NCI-H446 (cell line): Measurements from ENCODE around the gene MYEOV.

ENCODE experiments used
- DNase-seq, 2 experiments: peaks; one replicate each; lab custom pipeline; 2025; lab: John Stamatoyannopoulos, UW

The MYEOV gene

DNA sequence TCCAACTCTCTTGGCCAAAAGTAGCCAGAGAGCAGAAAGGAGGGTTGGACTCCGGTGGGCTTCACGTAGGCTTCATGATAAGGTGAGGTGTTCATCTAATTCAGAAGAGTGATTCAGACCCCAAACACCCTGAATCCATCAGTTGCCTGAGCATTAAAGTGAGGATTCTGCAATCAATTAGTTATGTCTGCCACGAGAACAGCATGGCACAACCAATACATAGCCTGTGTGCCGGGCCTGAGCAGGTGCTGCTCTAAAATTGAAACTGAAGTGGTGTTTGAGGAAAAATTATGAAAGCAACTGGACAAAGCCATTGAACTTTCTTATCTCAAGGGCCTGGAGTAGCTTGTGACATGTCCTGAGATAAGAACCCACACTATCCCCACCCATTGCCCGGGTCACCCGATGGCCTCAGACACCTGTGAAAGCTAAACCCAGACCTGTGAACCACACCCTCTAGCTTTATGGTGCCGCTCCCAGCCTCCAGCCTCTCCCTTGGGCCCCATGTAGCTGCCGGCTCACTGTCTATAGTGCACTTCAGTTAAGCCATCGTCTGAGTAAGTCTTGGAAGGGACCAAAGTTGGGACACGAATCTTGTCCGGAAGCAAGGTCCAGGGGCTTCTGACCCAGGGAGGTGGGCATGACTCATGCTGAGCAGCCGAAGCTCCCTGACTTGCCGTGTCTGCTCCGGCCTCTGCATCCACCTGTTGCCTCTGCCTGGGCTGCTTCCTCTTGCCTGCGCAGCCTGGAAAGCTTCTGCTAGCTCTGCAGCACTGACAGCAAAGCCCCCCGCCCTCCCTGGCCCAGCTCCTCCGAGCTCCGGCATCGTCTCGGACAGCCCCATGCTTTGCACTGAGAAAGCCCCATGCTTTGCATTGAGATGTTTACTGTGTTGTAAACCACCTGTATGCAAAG, 5.7 kb upstream of the MYEOV start:
- DNase-seq, result no peak

DNA sequence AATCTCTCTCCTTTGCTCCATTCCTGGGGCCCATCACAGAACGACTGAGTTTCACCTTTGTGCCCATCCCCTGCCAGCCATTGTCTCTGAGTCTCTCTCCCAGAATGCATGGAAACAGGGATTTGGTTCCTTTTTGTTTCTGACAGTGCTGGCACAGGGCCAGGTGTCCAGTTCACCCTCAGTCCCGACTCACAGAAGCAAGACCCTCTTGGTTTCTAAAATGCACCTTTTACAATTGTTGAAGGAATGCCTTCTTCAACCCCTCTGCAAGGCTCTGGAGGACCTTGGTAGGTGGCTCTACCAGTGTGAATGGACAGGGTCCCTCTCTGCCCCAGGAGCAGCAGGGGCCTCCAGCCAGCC, 5.1 kb upstream of the MYEOV start:
- DNase-seq, result no peak

DNA sequence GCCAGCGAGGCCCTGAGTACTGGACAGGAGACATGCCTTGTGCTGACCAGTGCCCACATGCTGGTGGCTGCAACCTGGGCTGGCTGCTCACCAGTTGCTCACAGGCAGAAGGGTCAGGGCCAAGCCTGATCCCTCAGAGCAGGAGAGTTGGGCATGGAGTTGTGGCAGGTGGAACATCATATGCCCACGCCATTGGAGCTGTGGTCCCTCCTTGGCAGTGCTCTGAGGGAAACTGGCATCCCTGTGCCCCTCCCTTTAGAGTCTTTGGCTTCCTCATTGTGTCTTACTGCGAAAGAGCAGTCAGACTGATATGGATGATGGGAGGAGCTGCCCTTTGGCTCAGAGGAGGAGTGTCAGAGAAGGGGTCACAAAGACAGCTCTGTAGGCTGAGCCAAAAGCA, 3.1 kb upstream of the MYEOV start:
- DNase-seq, result no peak

DNA sequence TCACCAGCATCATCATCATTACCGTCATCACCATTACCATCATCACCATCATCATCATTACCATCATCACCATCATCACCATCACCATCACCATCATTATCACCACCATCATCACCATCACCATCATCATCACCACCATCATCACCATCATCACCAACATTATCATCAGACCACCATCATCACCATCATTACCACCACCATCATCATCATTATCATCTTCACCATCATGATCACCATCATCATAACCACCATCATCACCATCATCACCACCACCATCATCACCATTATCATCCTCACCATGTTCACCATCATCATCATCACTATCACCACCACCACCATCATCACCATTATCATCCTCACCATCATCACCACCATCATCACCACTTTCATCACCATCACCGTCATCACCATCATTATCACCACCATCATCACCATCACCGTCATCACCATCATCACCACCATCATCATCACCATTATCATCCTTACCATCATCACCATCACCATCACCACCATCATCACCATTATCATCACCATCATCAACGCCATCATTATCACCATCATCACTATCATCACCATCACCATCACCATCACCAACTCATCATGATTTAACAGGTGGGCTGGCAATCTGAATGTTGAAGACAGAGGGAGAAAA, 2.4 kb upstream of the MYEOV start:
- no peak for DNase-seq

DNA sequence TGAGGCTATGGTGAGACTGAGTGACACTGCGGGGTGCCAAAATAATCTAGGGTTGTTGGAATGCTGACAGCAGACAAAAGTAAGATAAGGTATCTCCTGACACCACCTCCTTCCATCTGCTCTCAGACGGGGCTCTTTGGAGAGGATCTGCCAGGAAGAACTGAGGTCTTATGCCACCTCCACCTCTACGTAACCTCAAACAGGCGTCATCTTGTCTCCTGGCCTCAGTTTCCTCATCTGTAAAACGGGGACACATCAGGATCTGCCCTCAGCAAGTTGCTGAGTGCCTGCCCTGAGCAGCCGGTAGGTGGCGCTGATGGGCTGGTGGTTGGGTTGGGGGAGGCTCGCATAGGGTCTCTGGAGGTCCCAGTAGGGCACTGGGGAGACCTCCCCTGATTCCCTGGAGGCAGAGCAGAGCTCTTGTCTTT, 1.7 kb upstream of the MYEOV start:
- no peak for DNase-seq

DNA sequence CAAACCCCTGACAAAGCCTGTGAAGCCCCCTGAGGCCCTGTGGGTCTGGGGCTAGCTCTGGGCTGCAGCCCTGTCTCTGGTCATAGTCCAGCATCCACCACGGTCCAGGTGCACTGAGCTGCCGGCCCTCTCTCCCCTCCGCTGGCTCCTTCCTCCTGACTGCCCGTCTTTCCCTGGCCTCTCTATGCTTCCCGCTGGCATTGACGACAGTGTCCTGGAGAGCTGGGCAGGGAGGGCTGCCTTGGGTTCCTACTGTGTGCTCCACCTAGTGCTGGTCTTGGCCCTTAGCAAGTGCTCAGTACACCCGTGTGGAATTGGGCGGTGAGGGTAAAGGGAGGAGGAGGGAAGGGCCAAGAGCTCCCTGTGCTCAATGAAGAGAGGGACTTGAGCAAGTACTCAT, 868 bp upstream of the MYEOV start:
- DNase-seq, result no peak

DNA sequence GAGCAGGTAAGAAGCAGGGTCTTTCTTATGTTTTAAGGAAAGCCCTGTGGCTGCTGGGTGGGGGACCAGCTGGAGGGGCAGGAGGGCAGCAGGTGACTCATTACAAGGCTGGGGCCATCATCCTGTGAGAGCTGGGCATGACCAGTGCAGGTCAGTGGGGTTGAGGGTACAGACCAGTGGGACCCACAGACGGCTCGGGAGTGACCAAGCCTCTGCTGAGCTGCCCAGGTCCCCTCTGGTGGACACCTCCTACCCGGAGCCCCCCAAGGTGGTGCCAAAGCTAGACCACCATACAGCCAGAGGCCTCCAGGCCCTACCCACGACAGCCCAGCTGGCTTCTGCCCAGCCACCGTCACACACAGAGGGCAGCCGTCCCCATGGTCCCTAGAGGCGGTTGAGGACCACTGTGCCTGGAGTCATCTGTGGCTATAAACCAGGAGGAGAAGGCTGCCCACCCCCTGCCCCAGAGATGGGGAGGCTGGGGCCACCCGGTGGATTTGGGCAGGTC, 670 bp downstream of the MYEOV start:
- DNase-seq, result no peak

DNA sequence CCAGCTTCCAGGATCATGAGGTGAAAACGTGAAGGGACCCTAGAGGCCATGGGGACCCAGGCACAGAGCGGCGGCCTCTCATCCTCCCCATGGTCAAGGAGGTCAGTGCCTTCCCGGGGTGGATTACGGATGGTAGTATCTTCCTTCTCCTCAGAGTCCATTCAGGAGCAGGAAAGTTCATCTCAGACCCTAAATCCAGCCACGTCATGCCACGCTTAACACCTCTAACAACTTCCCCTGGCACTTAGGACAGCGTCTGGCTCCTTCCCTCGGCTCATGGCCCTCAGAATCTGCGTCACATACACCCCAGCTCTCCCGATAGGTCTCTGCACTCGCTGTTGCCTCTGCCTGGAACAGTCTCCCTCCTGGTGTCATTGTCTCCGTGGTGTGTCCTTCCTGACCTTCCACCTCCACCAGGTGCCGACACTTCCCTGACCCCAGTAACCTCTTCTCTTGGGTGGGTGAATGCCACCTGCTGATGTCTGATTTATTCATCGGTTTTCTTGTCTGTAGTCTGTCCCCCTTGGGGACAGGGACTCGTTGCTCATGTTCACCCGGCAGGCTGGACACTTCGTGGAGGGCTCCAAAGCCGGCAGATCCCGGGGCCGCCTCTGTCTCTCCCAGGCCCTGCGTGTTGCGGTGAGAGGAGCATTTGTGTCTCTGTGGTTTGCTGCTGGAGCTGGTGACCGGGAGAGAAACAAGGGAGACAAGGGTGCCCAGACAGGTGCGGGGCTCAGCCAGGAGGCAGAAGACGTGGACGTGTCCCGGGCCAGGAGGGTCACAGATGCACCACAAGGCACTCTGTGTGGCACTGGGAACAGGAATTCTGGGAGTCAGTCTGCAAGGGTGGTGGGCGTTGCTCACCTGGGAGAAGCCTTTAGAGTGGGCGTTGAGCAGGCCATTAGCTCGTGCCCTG, 1.4 kb downstream of the MYEOV start:
- DNase-seq, result no peak

DNA sequence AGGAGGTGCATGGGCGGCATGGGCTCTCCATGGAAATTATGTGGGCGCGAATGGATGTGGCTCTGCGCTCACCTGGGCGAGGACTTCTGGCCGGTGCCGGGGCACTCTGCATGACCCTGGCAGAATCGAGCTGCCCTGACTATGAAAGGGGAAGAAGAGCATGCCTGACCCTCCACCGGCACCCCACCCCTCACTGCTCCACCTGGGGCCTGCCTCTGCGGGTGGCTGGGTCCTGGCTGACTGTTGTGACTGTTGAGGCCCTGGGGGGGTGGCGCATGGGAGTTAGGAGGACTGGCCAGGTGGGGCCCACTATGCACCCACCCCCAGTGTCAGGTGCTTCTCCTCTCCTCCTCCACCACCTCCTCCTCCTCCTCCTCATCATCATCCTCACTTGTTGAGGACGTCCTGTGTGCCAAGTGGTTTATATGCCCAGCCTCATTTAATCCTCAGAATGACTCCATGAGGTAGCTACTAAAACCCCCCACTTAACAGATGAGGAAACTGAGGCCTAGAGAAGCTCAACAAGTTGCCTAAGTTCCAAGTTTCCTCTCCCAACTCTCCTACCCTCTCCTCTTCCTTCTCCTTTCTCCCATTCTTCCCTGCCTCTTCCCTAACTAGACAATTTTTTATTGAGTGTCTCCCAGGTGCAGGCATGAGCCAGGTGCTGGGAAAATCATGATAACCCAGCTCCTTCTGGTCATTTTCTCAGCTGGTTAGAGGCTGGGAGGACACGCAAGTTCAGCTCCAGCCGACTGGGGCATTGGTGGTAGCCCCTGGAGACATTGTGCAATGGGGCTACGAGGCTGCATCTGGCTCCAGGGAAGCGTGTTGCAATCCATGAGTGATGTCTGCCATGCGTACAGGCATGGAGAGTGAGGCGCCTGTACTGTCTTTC, 2.3 kb downstream of the MYEOV start:
- DNase-seq, result no peak

DNA sequence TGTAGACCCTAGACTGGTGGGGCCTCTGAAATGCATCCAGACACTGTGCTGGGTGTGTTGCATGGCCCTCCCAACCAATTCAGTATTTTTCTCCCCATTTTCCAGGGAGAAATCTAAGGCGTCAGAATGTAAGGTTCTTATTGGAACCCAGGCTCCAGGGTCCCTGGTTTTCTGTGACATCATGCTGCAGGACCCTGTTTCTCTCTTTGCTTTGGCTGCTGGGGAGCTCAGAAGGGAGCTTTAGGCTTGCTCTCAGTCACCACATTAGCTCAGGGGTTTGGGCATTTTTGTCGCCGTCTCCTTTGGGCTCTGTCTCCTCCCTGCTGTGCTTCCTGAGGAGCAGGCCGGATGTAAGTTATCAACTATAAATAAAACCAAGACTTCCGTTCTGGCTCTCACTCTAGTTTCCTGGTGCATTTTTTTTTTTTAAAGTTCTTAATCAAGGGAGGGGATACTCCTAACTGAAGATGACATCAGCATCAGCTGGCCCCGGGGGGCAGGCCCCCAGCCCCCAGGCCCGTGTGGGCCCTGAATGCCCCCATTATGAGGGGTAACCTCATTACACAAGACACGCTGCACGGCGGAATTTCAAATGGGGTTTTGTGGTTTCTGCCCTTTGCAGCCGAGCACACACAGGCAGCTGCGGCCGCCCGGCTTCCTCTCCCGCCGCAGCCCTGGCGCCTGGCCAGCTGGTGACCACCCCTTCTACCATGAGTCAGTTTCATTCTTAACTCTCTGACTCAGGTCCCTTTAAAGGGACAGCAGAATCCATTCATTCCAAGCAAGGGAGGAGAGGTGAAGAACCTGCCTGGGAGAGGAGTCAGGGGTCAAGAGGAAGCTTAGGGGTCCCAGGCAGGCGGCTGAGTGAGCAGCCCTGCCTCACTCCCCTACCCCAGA, 3.2 kb downstream of the MYEOV start:
- no peak for DNase-seq

DNA sequence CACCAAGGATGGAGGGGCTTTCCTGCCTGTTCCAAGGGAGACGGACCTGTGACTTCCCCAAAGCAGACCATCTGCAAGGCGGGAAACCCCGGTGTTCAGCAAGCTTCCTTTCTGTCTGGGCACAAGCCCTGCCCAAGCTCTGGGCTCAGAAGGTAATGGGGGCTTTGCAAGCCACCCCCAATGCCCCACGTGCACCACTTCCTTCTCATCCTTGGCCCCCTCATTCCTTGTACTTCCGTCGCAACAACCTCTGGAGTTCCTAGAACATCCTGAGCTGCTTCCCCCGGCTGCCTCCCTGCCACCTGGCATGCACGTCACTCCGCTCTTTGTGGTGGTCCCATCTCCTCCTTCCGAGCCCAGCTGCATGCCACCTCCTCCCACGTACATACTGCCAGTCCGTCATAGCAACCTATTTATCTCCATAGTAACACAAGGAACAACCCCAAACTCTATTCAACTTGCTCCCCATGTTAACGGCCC, 3.9 kb downstream of the MYEOV start:
- no peak for DNase-seq

DNA sequence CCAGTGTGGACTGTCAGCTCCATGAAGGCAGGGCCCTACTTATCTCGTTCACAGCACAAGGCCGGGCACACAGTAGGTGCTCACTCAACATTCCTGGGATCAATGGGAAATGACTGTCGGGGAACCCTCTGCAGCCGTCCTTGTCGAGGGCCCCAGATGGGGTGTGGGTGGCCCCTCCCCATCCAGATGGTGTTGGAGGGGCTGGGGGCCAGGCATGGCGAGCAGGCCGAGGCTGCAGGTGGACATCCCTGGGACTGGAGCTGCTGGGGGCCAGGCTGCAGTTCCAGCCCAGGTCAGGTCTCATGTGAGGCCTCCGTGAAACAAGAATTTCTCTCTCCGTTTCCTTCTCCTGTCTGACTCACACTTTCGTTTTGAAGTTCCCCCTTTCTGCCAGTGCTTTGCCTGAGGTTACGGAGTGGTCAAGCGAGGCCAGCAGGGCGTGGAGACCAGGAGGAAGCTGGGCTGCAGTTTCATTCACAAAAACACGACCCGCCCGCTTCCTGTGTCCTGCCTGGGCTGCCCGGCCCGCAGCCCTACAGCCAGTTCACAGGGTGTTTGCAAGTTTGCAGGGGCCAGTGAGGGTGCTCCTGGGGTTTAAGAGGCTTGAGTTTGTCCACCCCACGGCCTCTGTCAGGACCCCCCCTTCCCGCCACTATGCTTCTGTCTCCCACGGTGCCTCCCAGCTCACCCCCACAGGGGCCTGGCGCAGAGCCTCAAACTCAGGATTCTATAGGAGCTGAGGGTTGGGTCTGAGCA, 4.5 kb downstream of the MYEOV start:
- DNase-seq, result no peak

DNA sequence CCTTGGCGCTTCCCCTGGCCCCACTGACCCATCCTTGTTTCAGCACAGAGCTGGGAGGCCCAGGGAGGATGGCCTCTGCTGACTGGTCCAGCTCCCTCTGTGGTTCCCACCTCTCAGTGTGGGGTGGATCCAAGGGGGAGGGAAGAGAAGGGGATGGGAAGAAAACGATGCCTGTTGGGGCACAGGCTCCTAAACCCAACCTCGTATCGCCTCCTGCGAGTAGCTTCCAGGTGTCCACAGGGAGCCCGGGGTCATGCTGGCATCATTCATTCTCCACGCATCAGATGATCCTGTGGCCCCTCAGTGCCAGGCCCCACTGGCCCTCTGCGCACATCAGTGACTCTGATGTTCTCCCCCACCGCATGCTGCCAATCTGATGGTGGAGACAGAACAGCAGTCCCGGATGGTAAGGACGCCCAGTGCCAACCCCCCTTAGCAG, 5.1 kb downstream of the MYEOV start:
- DNase-seq, result no peak

DNA sequence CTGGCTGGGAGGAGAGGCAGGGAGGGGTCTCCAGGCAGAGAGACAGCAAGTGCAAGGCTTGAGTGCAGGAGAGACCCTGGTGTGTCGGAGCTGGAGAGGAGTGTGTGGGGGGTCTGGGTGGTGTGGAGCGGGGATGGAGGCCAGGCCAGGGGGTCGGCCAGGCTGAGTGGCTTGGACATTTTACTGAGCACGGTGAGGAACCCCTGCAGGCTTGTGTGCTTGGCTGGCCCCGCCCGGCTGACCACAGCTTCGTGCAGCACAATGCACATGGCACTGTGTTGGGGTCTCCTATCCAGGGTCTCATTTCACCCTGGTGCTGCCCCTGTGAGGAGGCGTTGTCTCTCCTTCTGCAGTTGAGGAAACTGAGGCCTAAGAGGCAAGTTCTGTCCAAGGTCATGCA, 5.6 kb downstream of the MYEOV start:
- DNase-seq, result no peak

DNA sequence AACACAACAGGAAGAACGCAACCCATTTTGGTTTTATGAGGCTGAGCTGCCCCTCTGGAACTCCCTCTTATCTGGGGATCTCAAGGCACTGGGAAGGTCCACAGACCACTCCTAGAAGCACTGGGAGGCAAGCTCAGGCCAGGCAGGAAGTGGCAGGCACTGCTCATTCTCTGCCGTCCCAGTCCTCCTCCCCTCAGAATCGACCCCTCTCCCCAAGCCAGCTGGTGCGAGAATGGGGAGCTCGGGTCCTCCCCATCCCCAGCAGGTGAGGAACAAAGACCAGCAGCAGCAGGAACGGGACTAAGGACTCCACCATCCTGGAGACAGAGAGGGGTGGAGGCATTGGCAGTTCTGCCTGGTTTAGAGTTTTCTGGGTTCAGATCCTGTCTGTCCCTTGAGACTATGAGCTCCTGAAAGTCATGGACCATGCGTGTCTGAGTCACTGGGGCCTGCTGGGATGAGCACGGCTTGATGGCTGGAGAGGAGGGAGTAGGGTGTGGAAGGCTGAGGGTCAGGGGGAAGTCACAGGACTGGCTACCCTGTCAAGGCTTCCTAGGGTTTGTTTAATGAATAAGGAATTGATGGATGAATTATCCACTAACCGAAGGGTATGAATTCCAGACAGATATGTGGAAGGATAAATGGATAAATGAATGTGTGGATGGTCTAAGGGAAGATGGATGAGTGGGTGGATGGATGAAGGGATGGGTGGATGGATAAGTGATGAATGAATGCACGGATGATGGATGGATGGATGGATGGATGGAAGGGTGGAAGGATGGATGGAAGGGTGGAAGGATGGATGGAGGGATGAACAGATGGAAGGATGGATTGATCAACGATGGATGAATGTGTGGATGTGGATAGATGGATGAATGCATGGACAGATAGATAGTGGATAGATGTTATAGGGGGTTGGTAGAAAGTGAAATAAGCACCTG, 6.4 kb downstream of the MYEOV start:
- DNase-seq, result no peak

DNA sequence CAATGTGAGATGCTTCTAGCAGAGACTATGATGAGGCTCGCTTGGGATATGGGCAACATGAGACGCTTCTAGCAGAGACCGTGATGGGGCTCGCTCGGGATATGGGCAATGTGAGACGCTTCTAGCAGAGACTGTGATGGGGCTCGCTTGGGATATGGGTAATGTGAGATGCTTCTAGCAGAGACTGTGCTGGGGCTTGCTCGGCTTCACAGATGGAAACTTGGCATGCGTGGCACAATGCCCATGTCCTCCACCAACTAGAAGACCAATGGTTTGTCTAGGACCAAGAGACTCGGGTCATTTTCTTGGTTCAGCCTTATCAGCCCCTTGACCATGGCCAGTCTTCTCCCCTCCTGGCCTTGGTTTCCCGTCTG, 7.1 kb downstream of the MYEOV start:
- no peak for DNase-seq

DNA sequence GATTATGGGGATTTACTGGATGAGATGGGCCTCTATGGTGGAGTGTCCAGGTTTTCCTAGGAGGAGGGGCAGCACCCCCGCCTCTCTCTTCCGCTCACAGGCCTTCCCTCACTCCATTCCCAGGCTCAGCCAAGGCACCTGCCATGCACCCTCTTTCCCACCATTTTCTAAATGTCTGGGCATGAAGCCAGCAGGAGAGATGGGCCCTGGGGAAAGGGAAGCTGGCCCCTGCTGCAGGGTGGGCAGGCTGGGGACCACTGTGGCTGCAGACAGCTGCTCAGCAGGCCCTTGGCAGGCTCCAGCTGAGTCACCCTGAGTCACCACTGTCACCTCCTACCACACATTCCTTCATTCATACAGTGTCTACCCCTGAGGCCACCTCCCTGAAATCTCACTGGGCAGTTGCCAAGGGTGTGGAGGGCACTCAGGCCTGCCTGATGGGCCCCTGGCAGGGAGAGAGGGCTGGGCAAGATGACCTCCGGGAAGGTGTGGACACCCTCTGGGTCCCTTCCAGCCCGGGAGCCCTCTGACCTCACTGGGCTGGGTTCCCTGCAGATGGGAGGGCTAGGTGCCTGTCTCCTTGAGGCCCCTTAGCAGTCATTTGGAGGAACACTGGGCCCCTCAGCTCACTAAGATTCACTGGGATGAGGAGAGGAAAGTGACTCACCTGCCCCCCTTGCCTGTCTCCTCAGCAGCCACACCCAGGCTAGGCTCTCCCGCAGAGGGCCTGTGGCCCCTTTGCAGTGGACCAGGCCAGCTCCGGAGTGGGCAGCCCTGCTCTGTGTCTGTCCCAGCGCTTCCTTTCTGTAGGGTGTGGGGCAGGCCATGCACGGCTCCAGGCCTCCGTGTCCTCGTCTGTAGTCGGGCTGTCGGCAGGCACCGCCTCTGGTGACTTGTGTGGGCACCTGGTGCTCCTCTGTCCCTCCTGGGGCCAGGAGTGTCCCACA, 7.8 kb downstream of the MYEOV start:
- no peak for DNase-seq
